Astrocyte (in vitro differentiated cells and primary cell): ENCODE measurements around the gene SPOCK1.

Experiments used
- EZH2 ChIP-seq: IDR thresholded peaks from 2 replicates; pipeline ENCODE4 v1.6.1; 2012; ENCODE audit warnings: mild to moderate bottlenecking, low read length, inconsistent platforms; ENCODE audit not compliant: insufficient read depth
- TF ChIP-seq, protein P1 (sequence below): IDR thresholded peaks from 2 replicates; pipeline ENCODE4 v1.5.1; 2011; ENCODE audit warnings: low read depth, mild to moderate bottlenecking, inconsistent platforms, low read length, moderate library complexity; ENCODE audit not compliant: insufficient read depth

DNA sequence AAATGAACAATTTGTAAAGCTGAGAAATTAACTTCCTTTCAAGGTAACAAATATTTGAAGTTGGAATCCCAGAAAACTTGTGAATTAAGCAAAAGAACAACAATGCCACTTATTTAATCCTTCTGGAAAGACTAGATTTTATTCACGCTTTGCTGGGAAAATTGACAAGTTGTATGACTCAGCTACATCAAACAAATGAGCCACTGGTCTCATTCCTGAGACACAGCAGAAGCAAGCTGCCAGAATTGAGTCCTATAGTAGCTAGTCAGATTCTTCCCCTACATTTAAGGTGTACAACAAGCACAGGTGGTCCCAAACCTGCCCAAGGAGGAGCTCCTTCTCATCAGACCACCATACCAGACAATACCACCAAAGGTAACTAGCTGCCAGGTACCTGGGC lies 280.7 kb downstream of the SPOCK1 start:
- no peak for TF ChIP-seq EZH2
- TF ChIP-seq, protein P1, sequence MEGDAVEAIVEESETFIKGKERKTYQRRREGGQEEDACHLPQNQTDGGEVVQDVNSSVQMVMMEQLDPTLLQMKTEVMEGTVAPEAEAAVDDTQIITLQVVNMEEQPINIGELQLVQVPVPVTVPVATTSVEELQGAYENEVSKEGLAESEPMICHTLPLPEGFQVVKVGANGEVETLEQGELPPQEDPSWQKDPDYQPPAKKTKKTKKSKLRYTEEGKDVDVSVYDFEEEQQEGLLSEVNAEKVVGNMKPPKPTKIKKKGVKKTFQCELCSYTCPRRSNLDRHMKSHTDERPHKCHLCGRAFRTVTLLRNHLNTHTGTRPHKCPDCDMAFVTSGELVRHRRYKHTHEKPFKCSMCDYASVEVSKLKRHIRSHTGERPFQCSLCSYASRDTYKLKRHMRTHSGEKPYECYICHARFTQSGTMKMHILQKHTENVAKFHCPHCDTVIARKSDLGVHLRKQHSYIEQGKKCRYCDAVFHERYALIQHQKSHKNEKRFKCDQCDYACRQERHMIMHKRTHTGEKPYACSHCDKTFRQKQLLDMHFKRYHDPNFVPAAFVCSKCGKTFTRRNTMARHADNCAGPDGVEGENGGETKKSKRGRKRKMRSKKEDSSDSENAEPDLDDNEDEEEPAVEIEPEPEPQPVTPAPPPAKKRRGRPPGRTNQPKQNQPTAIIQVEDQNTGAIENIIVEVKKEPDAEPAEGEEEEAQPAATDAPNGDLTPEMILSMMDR, result no peak
